ENCODE measurements around the gene DOK3.
"Not testable (repeated sequence)": the region's sequence is repeated elsewhere in the genome, so short reads cannot be mapped to it uniquely, and the experiment has no call there.

DOK3 gene

DNA sequence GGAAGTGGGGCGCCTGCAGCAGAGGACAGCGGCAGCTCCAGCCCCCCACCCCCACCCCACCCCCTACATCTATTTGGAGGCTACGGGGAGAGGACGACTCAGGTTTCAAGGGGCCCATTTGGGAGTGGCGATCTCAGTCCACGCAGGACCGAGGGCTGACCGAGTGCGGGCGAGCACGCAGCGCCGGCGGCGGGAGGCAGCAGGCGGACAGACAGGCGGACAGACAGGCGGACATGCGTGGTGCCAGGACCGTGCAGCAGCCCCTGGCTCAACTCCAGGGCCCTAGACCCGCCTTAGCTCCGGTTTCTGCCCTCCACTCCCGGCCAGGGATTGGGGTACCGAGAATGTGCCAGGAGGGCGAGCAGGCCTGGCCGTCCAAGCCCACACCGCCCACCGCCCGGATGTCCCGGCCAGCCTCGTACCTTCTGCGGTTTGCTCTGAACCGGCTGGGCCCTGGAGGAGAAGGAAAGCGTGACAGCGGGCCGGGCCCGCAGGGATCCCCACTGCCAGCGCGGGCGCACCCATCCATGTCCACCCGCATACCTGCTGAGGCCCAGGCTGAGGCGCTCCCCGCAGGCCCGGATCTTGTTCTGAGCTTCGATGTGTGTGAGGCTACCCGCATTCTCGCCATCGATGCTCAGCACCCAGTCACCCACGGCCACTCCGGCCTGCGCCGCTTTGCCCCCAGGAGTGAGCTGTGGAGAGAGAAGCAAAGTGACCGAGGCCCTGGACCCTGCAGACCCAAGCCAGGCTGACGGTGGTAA, 17.5 kb downstream of the DOK3 start:
- Histone ChIP-seq H3K27ac (ENCODE audit: low read depth in 2 of 2, low read length in 2 of 2) (no peak overlapping the region), H3K9me3 (ENCODE audit: control insufficient read depth in 2 of 2, low read length in 2 of 2) (no peaks in the 10 kb centered on the region), H3K9ac (ENCODE audit: low read depth in 1 of 2, low read length in 2 of 2) (no peak overlapping the region), H3K4me3 (ENCODE audit: low read length in 2 of 2) (no peak overlapping the region), H3K4me1 (ENCODE audit: control insufficient read depth in 2 of 2, insufficient read depth in 2 of 2, low read length in 2 of 2) (peaks cover 22 to 24% of the 10 kb centered on the region in 2 donors), H3K36me3 (ENCODE audit: control insufficient read depth in 2 of 2, insufficient read depth in 2 of 2, low read length in 2 of 2) (peaks cover 4 to 9% of the 10 kb centered on the region in 2 donors), H3K27me3 (ENCODE audit: control insufficient read depth in 2 of 2, insufficient read depth in 2 of 2, low read length in 2 of 2) (no peaks in the 10 kb centered on the region)

DNA sequence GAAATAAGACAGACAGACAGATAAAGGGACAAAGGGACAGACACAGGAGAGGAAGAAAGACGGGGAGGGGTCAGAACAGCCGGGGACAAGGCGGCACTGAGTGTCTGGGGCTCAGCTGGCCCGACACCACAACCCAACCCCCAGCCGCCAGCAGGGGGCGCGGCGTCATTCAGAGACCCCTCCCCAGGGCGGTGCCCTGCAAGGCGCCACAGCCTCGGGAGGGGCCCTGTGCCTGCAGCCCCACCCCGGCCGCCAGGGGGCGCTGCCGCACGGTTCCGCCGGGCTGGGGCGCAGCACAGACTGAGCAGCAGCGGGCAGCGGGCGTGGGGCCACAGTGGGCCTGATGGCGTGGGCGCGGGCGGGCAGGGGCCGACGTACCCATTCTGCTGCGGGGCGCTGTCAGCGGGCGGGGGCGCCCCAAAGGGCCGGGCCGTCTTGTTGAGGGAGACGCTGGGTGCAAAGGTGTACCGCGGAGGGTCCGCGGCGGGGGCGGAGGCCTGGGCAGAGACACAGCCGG, 18.1 kb downstream of the DOK3 start:
- Histone ChIP-seq H3K9me3 (ENCODE audit: control insufficient read depth in 2 of 2, low read length in 2 of 2) (no peaks in the 10 kb centered on the region), H3K9ac (ENCODE audit: low read depth in 1 of 2, low read length in 2 of 2) (no peak overlapping the region), H3K36me3 (ENCODE audit: control insufficient read depth in 2 of 2, insufficient read depth in 2 of 2, low read length in 2 of 2) (peaks cover 5 to 9% of the 10 kb centered on the region in 2 donors), H3K4me3 (ENCODE audit: low read length in 2 of 2) (no peak overlapping the region), H3K27ac (ENCODE audit: low read depth in 2 of 2, low read length in 2 of 2) (no peak overlapping the region), H3K27me3 (ENCODE audit: control insufficient read depth in 2 of 2, insufficient read depth in 2 of 2, low read length in 2 of 2) (no peaks in the 10 kb centered on the region), H3K4me1 (ENCODE audit: control insufficient read depth in 2 of 2, insufficient read depth in 2 of 2, low read length in 2 of 2) (peaks cover 20 to 22% of the 10 kb centered on the region in 2 donors)

DNA sequence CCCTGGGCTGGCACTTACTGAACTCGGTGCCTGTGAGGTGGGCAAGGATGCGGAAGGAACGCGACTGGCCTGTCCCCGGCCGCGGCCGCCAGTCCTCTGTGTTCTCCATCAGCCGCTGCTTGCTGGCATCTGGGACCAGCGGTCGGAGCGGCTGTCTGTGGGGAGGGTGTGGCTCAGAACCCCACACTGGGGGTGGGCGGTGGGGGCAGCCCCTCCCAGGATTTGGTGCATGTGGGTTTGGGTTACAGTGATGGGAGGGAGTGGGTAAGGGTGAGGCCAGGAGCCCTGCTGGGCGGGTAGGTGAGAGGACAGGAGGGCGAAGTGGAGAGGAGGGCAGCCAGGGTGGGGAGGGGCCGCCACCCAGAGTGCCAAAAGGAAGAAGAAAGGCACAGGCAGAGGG, 18.6 kb downstream of the DOK3 start:
- H3K4me1 ChIP-seq (ENCODE audit: control insufficient read depth in 2 of 2, insufficient read depth in 2 of 2, low read length in 2 of 2), result peaks cover 18 to 21% of the 10 kb centered on the region in 2 donors
- H3K36me3 ChIP-seq (ENCODE audit: control insufficient read depth in 2 of 2, insufficient read depth in 2 of 2, low read length in 2 of 2), result peaks cover 5 to 12% of the 10 kb centered on the region in 2 donors
- H3K27me3 ChIP-seq (ENCODE audit: control insufficient read depth in 2 of 2, insufficient read depth in 2 of 2, low read length in 2 of 2), result no peaks in the 10 kb centered on the region
- H3K9me3 ChIP-seq (ENCODE audit: control insufficient read depth in 2 of 2, low read length in 2 of 2), result no peaks in the 10 kb centered on the region
- H3K9ac ChIP-seq (ENCODE audit: low read depth in 1 of 2, low read length in 2 of 2), result no peak overlapping the region
- no peak overlapping the region for H3K4me3 ChIP-seq (ENCODE audit: low read length in 2 of 2)
- no peak overlapping the region for H3K27ac ChIP-seq (ENCODE audit: low read depth in 2 of 2, low read length in 2 of 2)

DNA sequence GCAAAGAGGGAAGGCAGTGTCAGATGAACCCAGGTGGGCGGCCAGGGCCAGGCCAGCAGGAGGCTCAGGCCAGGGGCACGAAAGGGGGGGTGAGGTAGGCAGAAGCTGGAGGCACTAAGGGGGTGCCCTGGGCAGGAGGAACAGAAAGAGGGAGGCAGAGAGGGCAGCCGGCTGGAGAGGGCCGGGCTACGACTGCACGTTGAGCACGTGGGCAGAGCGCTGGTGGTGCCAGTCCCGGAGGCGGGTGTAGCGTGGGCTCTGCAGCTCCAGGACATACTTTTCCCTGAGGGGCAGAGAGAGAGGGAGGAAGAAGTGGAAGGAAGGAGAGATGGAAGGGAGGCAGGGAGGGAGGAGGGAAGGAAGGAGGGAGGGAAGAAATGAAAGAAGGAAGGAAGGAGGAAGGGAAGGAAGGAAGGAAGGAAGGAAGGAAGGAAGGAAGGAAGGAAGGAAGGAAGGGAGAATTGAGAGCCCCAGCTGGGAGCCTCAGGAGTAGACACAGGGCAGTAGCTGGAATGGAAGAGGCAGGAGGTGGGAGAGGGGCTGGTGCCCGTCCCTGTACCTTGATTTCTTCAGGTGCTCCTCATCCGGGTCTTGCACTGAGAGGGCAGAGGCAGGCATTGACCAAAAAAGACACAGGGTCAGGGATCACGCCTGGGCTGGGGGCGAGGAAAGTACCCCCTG, 19.2 kb downstream of the DOK3 start:
- no peak overlapping the region for H3K4me3 ChIP-seq (ENCODE audit: low read length in 2 of 2)
- H3K9ac ChIP-seq (ENCODE audit: low read depth in 1 of 2, low read length in 2 of 2), result no peak overlapping the region
- H3K27ac ChIP-seq (ENCODE audit: low read depth in 2 of 2, low read length in 2 of 2), result no peak overlapping the region
- H3K9me3 ChIP-seq (ENCODE audit: control insufficient read depth in 2 of 2, low read length in 2 of 2), result no peaks in the 10 kb centered on the region
- H3K36me3 ChIP-seq (ENCODE audit: control insufficient read depth in 2 of 2, insufficient read depth in 2 of 2, low read length in 2 of 2), result peaks cover 5 to 12% of the 10 kb centered on the region in 2 donors
- H3K4me1 ChIP-seq (ENCODE audit: control insufficient read depth in 2 of 2, insufficient read depth in 2 of 2, low read length in 2 of 2), result peaks cover 13 to 15% of the 10 kb centered on the region in 2 donors
- no peaks in the 10 kb centered on the region for H3K27me3 ChIP-seq (ENCODE audit: control insufficient read depth in 2 of 2, insufficient read depth in 2 of 2, low read length in 2 of 2)

DNA sequence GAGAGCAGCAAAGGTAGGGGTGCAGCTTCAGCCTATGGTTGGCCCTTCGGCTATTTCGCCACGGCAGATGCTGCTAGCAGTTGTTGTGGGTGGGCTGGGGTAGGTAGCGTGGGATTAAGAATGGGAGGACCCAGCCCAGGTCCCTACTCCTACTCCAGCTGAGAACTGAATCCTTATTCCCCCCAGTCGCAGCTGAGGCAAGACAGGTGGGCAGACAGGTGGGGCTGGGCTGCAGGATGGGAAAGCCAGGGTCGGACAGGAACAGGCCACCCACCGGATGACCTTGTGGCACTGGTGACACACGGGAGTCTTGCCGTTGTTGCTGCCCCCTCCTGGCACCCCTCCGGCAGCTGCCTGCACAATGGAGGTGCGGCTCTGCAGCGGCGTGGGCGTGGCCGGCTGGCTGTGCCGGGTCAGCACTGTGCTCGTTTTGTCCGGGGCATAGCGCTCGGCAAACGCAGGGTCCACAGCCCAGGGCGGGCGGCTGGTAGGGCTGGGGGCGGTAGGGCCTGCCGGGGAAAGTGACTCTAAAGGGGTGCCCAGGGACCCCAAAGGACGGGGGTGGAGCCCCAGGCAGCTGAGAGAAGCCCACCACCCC, 20.4 kb downstream of the DOK3 start:
- Histone ChIP-seq H3K27ac (ENCODE audit: low read depth in 2 of 2, low read length in 2 of 2) (no peak overlapping the region), H3K4me1 (ENCODE audit: control insufficient read depth in 2 of 2, insufficient read depth in 2 of 2, low read length in 2 of 2) (peaks cover 5 to 9% of the 10 kb centered on the region in 2 donors), H3K36me3 (ENCODE audit: control insufficient read depth in 2 of 2, insufficient read depth in 2 of 2, low read length in 2 of 2) (peaks cover 5 to 14% of the 10 kb centered on the region in 2 donors)

DNA sequence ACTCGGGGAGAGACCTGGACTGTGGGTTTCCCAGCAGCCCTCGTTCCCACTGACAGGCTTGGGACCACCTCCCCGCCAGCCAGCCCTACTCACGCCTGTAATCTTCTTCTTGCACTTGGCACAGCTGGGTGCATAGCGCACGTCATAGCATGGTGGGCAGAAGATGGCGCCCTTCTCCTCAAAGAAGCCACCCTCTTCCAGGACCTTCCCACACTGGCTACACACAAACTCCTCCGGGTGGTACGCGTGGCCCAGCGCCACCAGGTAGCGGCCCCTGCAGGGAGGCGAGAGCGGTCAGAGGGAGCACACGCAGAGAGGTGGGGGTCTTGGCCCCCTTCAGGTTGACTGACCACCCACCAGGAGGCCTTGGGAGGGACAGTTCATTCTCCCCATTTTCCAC, 21.7 kb downstream of the DOK3 start:
- no peaks in the 10 kb centered on the region for H3K9me3 ChIP-seq (ENCODE audit: control insufficient read depth in 2 of 2, low read length in 2 of 2)
- no peaks in the 10 kb centered on the region for H3K27me3 ChIP-seq (ENCODE audit: control insufficient read depth in 2 of 2, insufficient read depth in 2 of 2, low read length in 2 of 2)
- H3K4me1 ChIP-seq (ENCODE audit: control insufficient read depth in 2 of 2, insufficient read depth in 2 of 2, low read length in 2 of 2), result peaks cover 0 to 1% of the 10 kb centered on the region in 2 donors
- H3K27ac ChIP-seq (ENCODE audit: low read depth in 2 of 2, low read length in 2 of 2), result no peak overlapping the region
- H3K9ac ChIP-seq (ENCODE audit: low read depth in 1 of 2, low read length in 2 of 2), result no peak overlapping the region
- H3K36me3 ChIP-seq (ENCODE audit: control insufficient read depth in 2 of 2, insufficient read depth in 2 of 2, low read length in 2 of 2), result peaks cover 8 to 17% of the 10 kb centered on the region in 2 donors
- no peak overlapping the region for H3K4me3 ChIP-seq (ENCODE audit: low read length in 2 of 2)

More for the DNA sequence above, 20.4 kb downstream of the DOK3 start:
- H3K4me3 ChIP-seq (ENCODE audit: low read length in 2 of 2), result no peak overlapping the region
- H3K27me3 ChIP-seq (ENCODE audit: control insufficient read depth in 2 of 2, insufficient read depth in 2 of 2, low read length in 2 of 2), result no peaks in the 10 kb centered on the region
- H3K9ac ChIP-seq (ENCODE audit: low read depth in 1 of 2, low read length in 2 of 2), result no peak overlapping the region
- no peaks in the 10 kb centered on the region for H3K9me3 ChIP-seq (ENCODE audit: control insufficient read depth in 2 of 2, low read length in 2 of 2)

DNA sequence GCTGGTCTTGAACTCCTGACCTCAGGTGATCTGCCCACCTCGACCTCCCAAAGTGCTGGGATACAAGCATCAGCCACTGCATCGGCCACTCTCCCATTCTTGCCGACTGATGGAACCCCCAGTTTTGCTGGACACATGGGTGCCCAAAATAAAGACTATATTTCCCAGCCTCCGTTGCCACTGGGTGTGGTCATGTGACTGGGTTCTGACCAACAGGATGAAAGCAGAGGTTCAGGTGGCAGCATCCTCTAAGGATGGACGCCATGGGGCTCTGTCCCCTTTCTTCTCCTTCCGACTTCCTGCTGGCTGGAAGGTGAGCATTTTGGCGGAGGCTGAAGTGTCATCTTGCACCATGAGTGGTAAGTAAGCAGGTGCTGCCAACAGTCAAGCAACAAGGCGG, 22.5 kb downstream of the DOK3 start:
- H3K36me3 ChIP-seq (ENCODE audit: control insufficient read depth in 2 of 2, insufficient read depth in 2 of 2, low read length in 2 of 2), result peaks cover 8 to 17% of the 10 kb centered on the region in 2 donors

DNA sequence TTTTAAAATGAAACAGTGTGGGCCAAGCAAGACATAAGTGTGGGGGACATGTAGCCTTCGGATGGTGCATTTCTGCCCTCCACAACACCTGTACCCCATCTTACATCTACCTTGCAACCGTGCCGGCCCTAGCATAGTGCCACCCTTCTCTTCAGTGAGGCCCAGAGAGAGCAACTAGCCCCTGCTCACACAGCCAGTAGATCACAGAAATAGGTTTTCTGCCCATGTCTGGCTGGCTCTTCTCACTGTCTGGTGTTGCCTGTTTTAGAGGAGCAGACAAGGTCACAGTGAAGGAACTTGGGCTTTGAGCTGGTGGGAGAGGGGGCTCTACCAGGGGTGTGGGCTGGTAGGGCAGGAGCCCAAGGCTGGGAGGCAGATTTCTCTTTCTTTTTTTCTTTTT, 23.4 kb downstream of the DOK3 start:
- no peak overlapping the region for H3K4me3 ChIP-seq (ENCODE audit: low read length in 2 of 2)
- no peaks in the 10 kb centered on the region for H3K9me3 ChIP-seq (ENCODE audit: control insufficient read depth in 2 of 2, low read length in 2 of 2)
- no peak overlapping the region for H3K27ac ChIP-seq (ENCODE audit: low read depth in 2 of 2, low read length in 2 of 2)
- H3K36me3 ChIP-seq (ENCODE audit: control insufficient read depth in 2 of 2, insufficient read depth in 2 of 2, low read length in 2 of 2), result peaks cover 8 to 17% of the 10 kb centered on the region in 2 donors
- H3K9ac ChIP-seq (ENCODE audit: low read depth in 1 of 2, low read length in 2 of 2), result no peak overlapping the region
- H3K4me1 ChIP-seq (ENCODE audit: control insufficient read depth in 2 of 2, insufficient read depth in 2 of 2, low read length in 2 of 2), result no peaks in the 10 kb centered on the region
- no peaks in the 10 kb centered on the region for H3K27me3 ChIP-seq (ENCODE audit: control insufficient read depth in 2 of 2, insufficient read depth in 2 of 2, low read length in 2 of 2)

More for the DNA sequence above, 22.5 kb downstream of the DOK3 start:
- no peak overlapping the region for H3K9ac ChIP-seq (ENCODE audit: low read depth in 1 of 2, low read length in 2 of 2)
- H3K4me3 ChIP-seq (ENCODE audit: low read length in 2 of 2), result no peak overlapping the region
- H3K9me3 ChIP-seq (ENCODE audit: control insufficient read depth in 2 of 2, low read length in 2 of 2), result no peaks in the 10 kb centered on the region
- no peaks in the 10 kb centered on the region for H3K4me1 ChIP-seq (ENCODE audit: control insufficient read depth in 2 of 2, insufficient read depth in 2 of 2, low read length in 2 of 2)
- no peaks in the 10 kb centered on the region for H3K27me3 ChIP-seq (ENCODE audit: control insufficient read depth in 2 of 2, insufficient read depth in 2 of 2, low read length in 2 of 2)
- H3K27ac ChIP-seq (ENCODE audit: low read depth in 2 of 2, low read length in 2 of 2), result no peak overlapping the region

DNA sequence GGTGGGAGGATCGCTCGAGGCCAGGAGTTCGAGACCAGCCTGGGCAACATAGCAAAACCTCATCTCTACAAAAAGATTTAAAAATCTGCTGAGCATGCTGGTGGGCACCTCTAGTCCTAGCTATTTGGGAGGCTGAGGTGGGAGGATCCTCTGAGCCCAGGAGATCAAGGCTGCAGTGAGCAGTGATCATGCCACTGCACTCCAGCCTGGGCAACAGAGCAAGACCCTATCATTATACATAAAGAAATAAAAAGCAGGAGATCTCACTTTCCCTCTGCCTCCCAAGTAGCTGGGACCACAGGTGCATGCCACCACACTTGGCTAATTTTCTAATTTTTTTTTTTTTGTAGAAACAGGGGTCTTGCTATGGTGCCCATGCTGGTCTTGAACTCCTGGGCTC, 23.9 kb downstream of the DOK3 start:
- not testable (repeated sequence) for H3K27me3 ChIP-seq (ENCODE audit: control insufficient read depth in 2 of 2, insufficient read depth in 2 of 2, low read length in 2 of 2); H3K9me3 ChIP-seq (ENCODE audit: control insufficient read depth in 2 of 2, low read length in 2 of 2); H3K27ac ChIP-seq (ENCODE audit: low read depth in 2 of 2, low read length in 2 of 2); H3K9ac ChIP-seq (ENCODE audit: low read depth in 1 of 2, low read length in 2 of 2); H3K4me1 ChIP-seq (ENCODE audit: control insufficient read depth in 2 of 2, insufficient read depth in 2 of 2, low read length in 2 of 2); H3K4me3 ChIP-seq (ENCODE audit: low read length in 2 of 2)
- peaks cover 8 to 17% of the 10 kb centered on the region in 2 donors for H3K36me3 ChIP-seq (ENCODE audit: control insufficient read depth in 2 of 2, insufficient read depth in 2 of 2, low read length in 2 of 2)

Data from mucosa of rectum (tissue), 2 donors.